HepG2 (cell line): Measurements from ENCODE around the gene TRMU. TPM values are rescaled to one million over a fixed set of nuclear protein-coding genes. Genes with fewer than 3 reads are reported as not detected.

Source experiments
- ATAC-seq: fragments of 200-7000 bp; cut with Tn5 transposase; 3 replicates; pipeline ENCODE4 v1.9.1; 2020; ENCODE audit warnings: mild to moderate bottlenecking, moderate library complexity
- BruUV-seq: library from RNA; stranded (reverse); fragments of 400-500 nt; replicated peaks from 2 replicates; lab custom pipeline; 2021; lab: Mats Ljungman, UMichigan
- CTCF ChIA-PET: fragments of 300-600 bp; formaldehyde crosslinking; extraction: SDS; loops from one replicate; lab custom pipeline; 2021; ENCODE audit warnings: low total read pairs, inconsistent platforms, low intra/inter-chr PET ratio; lab: Yijun Ruan, JAX
- POLR2A ChIA-PET: fragments of 350-600 bp; sonication (Branson Sonifier 250); formaldehyde crosslinking; loops from one replicate; lab custom pipeline; 2020; ENCODE audit warnings: antibody characterized with exemption, inconsistent platforms; lab: Yijun Ruan, JAX
- DNase-seq: peaks from one replicate; pipeline ENCODE4 v3.0.0-alpha.2; 2015; ENCODE audit warnings: low spot score
- FAIRE-seq: peaks from 3 replicates; lab custom pipeline; 2011; peaks lifted over from hg19 to GRCh38; lab: Jason Lieb, UNC
- H2AFZ ChIP-seq: one replicate; pipeline ENCODE4 v1.6.1; 2011; ENCODE audit warnings: low read length, inconsistent platforms
- H3K27ac ChIP-seq: fragments of 300-600 bp; 3 replicates; pipeline ENCODE4 v1.8.0; 2011; ENCODE audit warnings: mixed run types, mild to moderate bottlenecking, mixed read lengths, low read length, inconsistent platforms; ENCODE audit not compliant: insufficient read depth; ENCODE audit errors: extremely low read length
- H3K27me3 ChIP-seq, 2 experiments: fragments of 200-600 bp in 1 of 2; 2 replicates in 1 of 2; 3 replicates in 1 of 2; pipeline versions ENCODE4 v1.6.0 to v1.8.0; 2011; ENCODE audit warnings: low read length in 2 of 2, mild to moderate bottlenecking in 2 of 2, moderate library complexity in 2 of 2, inconsistent platforms in 1 of 2; ENCODE audit not compliant: insufficient read depth in 2 of 2, control insufficient read depth in 1 of 2
- H3K36me3 ChIP-seq, 2 experiments: fragments of 200-600 bp in 1 of 2; replicated peaks in 1 of 2; 2 replicates in 1 of 2; 3 replicates in 1 of 2; pipeline versions ENCODE4 v1.5.1 to v1.8.0; 2011; ENCODE audit warnings: low read length in 2 of 2, inconsistent platforms in 1 of 2; ENCODE audit not compliant: insufficient read depth in 2 of 2, control insufficient read depth in 1 of 2
- H3K4me1 ChIP-seq: 2 replicates; pipeline ENCODE4 v1.5.1; 2012; ENCODE audit warnings: low read length, inconsistent platforms; ENCODE audit not compliant: insufficient read depth
- H3K4me2 ChIP-seq: 2 replicates; pipeline ENCODE4 v1.6.0; 2011; ENCODE audit warnings: low read depth, low read length, inconsistent platforms
- H3K4me3 ChIP-seq, 3 experiments: fragments of 200-600 bp in 1 of 3; sonication (generic), shearing (Covaris generic) in 1 of 3; replicated peaks in 1 of 3; 2 replicates each; pipeline ENCODE4 v1.5.1; 2011 to 2016; ENCODE audit warnings: low read length in 3 of 3, inconsistent platforms in 2 of 3, low read depth in 2 of 3, mild to moderate bottlenecking in 2 of 3, control low read depth in 1 of 3, mixed read lengths in 1 of 3; ENCODE audit not compliant: insufficient read depth in 1 of 3
- H3K79me2 ChIP-seq: one replicate; pipeline ENCODE4 v1.6.1; 2011; ENCODE audit warnings: low read length, inconsistent platforms; ENCODE audit not compliant: insufficient read depth
- H3K9ac ChIP-seq: 2 replicates; pipeline ENCODE4 v1.6.0; 2011; ENCODE audit warnings: mild to moderate bottlenecking, low read depth, low read length, inconsistent platforms; ENCODE audit not compliant: insufficient read depth
- H3K9me3 ChIP-seq: 2 replicates; pipeline ENCODE4 v1.5.1; 2012; ENCODE audit warnings: mild to moderate bottlenecking, low read length
- H4K20me1 ChIP-seq: 2 replicates; pipeline ENCODE4 v1.6.0; 2011; ENCODE audit warnings: inconsistent platforms, mild to moderate bottlenecking, low read length, moderate library complexity; ENCODE audit not compliant: insufficient read depth
- ARID2 ChIP-seq: sonication (generic); formaldehyde crosslinking; IDR thresholded peaks from 2 replicates; pipeline ENCODE4 v1.8.1; 2022; ENCODE audit warnings: mild to moderate bottlenecking, missing genetic modification reagents, borderline replicate concordance
- CC2D1A ChIP-seq: sonication (generic); formaldehyde crosslinking; IDR thresholded peaks from 2 replicates; pipeline ENCODE4 v1.8.1; 2023; ENCODE audit warnings: mild to moderate bottlenecking, missing genetic modification reagents
- ELF4 ChIP-seq: sonication (generic); formaldehyde crosslinking; IDR thresholded peaks from 2 replicates; pipeline ENCODE4 v1.5.0; 2020; ENCODE audit warnings: missing genetic modification reagents, mild to moderate bottlenecking, moderate library complexity, borderline replicate concordance
- HNF4G ChIP-seq, 2 experiments: sonication (generic) in 1 of 2; formaldehyde crosslinking in 1 of 2; IDR thresholded peaks; 2 replicates each; pipeline versions ENCODE4 v1.4.0 to v1.6.1; 2011 to 2020; ENCODE audit warnings: borderline replicate concordance in 2 of 2, low read depth in 2 of 2, mild to moderate bottlenecking in 2 of 2, low read length in 1 of 2, missing genetic modification reagents in 1 of 2, moderate library complexity in 1 of 2
- IKZF1 ChIP-seq: fragments of 450-650 bp; IDR thresholded peaks from 2 replicates; pipeline ENCODE4 v1.7.1; 2016
- KLF6 ChIP-seq: IDR thresholded peaks from 2 replicates; pipeline ENCODE4 v1.8.0; 2016; ENCODE audit warnings: missing biosample characterization, missing genetic modification reagents
- MED1 ChIP-seq: sonication (generic); formaldehyde crosslinking; IDR thresholded peaks from 2 replicates; pipeline ENCODE4 v1.4.0; 2020; ENCODE audit warnings: missing genetic modification reagents
- MTF1 ChIP-seq: sonication (generic); formaldehyde crosslinking; IDR thresholded peaks from 2 replicates; pipeline ENCODE4 v1.5.0; 2020; ENCODE audit warnings: missing genetic modification reagents
- POLR2AphosphoS2 ChIP-seq: IDR thresholded peaks from 2 replicates; pipeline ENCODE4 v1.6.1; 2011; ENCODE audit warnings: low read depth, low read length, improper control_type of control experiment
- RORA ChIP-seq: sonication (generic); formaldehyde crosslinking; IDR thresholded peaks from 2 replicates; pipeline ENCODE4 v1.5.0; 2020; ENCODE audit warnings: mild to moderate bottlenecking, missing genetic modification reagents, moderate library complexity
- SETDB1 ChIP-seq: sonication (generic); formaldehyde crosslinking; IDR thresholded peaks from 2 replicates; pipeline ENCODE4 v1.5.1; 2020; ENCODE audit warnings: missing genetic modification reagents, mild to moderate bottlenecking, borderline replicate concordance
- SMAD1 ChIP-seq: sonication (generic); formaldehyde crosslinking; IDR thresholded peaks from 2 replicates; pipeline ENCODE4 v1.4.0; 2020; ENCODE audit warnings: missing genetic modification reagents, low read depth, mild to moderate bottlenecking, borderline replicate concordance
- ZNF382 ChIP-seq: sonication (generic); formaldehyde crosslinking; IDR thresholded peaks from 2 replicates; pipeline ENCODE4 v1.5.0; 2020; ENCODE audit warnings: missing genetic modification reagents, mild to moderate bottlenecking, borderline replicate concordance
- ZNF451 ChIP-seq: sonication (generic); formaldehyde crosslinking; IDR thresholded peaks from 2 replicates; pipeline ENCODE4 v1.5.0; 2020; ENCODE audit warnings: mild to moderate bottlenecking, missing genetic modification reagents
- ZNF883 ChIP-seq: sonication (generic); formaldehyde crosslinking; IDR thresholded peaks from 2 replicates; pipeline ENCODE4 v1.5.1; 2020; ENCODE audit warnings: mild to moderate bottlenecking, missing genetic modification reagents; ENCODE audit errors: not compliant biosample characterization
- WGBS: methylation state at CpG from one replicate; pipeline ENCODE4 v1.1.6; 2017; ENCODE audit warnings: low lambda C conversion rate; 5-methylcytosine and 5-hydroxymethylcytosine counted together
- in situ Hi-C: cut with HindIII; loops from 2 replicates; pipeline ENCODE4 v1.10.0; 2017; ENCODE audit warnings: low pct_unique_long_range_greater_than_20kb; ENCODE audit not compliant: extremely low pct_ligation_motif_present
- intact Hi-C: fragments of 100-400 bp; cut with micrococcal nuclease; formaldehyde crosslinking; loops from one replicate; pipeline ENCODE4 v1.10.0; 2022; ENCODE audit not compliant: unreplicated experiment
- polyA plus RNA-seq, 8 experiments: library from polyadenylated mRNA; depleted of rRNA in 3 of 8; stranded (reverse) in 7 of 8; unstranded in 1 of 8; fragments of >200 nt; fragmentation: Illumina TruSeq in 4 of 8; extraction: Trizol in 4 of 8; gene quantifications; 2 replicates each; pipeline versions ENCODE4 v1.2.1 to v1.2.3, GENCODE V29; 2011 to 2016; ENCODE audit warnings: low read depth in 4 of 8, missing spikeins in 1 of 8, mixed read lengths in 1 of 8; ENCODE audit not compliant: insufficient read depth in 1 of 8
- total RNA-seq, 5 experiments: library from RNA; depleted of rRNA; stranded (reverse); fragments of >200 nt; fragmentation: Illumina TruSeq; extraction: Trizol; gene quantifications; 2 replicates each; pipeline ENCODE4 v1.2.3, GENCODE V29; 2016; ENCODE audit warnings: low read depth in 1 of 5
- TF ChIP-seq, protein P1 (sequence below): sonication (generic); formaldehyde crosslinking; conservative IDR thresholded peaks from 2 replicates; pipeline ENCODE4 v1.8.0; 2022; ENCODE audit warnings: missing genetic modification reagents
- TF ChIP-seq, protein P2 (sequence below): sonication (generic); formaldehyde crosslinking; IDR thresholded peaks from 2 replicates; pipeline ENCODE4 v1.4.0; 2020; ENCODE audit warnings: mild to moderate bottlenecking, missing genetic modification reagents, borderline replicate concordance
- TF ChIP-seq, protein P3 (sequence below): sonication (generic); formaldehyde crosslinking; IDR thresholded peaks from 2 replicates; pipeline ENCODE4 v1.8.1; 2023; ENCODE audit warnings: missing genetic modification reagents, inconsistent platforms, borderline replicate concordance

The TRMU gene
- total and polyA plus RNA-seq, 2 of the 13 experiments (the other 11 are each of a cell fraction or from before 2014, with no cell fraction given): 31.0 to 50.2 TPM

DNA sequence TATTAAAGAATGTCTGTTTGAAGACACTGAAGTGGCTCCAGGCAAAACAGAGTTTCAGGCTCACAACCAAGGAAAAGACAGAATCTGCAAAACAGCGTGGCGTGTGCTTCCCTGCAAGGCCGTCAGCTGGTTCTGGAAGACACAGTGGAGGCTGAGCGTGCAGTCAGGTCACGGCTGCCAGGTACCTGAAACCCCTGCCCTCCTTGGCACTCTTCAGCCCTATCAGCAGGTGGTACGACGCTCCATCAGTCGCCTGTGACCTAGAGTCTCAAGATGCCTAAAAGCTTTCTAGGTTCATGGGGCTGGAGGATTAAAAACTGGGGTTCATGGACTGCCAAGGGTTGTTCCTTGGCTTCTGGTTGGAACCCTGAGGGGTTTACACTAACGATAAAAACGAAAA lies 65.9 kb downstream of the TRMU start:
- FAIRE-seq (no peak), ATAC-seq (no peak)
- H3K4me2 ChIP-seq: no peak overlapping the region
- intact Hi-C loops (no loop called here), in situ Hi-C loops (no loop called here)
- no peak overlapping the region for H2AFZ ChIP-seq
- H3K27ac ChIP-seq: no peak overlapping the region
- H3K4me1 ChIP-seq: no peaks in the 10 kb centered on the region
- no peak overlapping the region for H3K4me3 ChIP-seq
- H3K36me3 ChIP-seq: no peaks in the 10 kb centered on the region
- H3K79me2 ChIP-seq: no peaks in the 10 kb centered on the region
- H3K9ac ChIP-seq: no peak overlapping the region
- POLR2A ChIA-PET: no interaction called here
- TF ChIP-seq IKZF1: no peak
- TF ChIP-seq ZNF451 (CRISPR knock-in tag): no peak
- TF ChIP-seq, protein P1, sequence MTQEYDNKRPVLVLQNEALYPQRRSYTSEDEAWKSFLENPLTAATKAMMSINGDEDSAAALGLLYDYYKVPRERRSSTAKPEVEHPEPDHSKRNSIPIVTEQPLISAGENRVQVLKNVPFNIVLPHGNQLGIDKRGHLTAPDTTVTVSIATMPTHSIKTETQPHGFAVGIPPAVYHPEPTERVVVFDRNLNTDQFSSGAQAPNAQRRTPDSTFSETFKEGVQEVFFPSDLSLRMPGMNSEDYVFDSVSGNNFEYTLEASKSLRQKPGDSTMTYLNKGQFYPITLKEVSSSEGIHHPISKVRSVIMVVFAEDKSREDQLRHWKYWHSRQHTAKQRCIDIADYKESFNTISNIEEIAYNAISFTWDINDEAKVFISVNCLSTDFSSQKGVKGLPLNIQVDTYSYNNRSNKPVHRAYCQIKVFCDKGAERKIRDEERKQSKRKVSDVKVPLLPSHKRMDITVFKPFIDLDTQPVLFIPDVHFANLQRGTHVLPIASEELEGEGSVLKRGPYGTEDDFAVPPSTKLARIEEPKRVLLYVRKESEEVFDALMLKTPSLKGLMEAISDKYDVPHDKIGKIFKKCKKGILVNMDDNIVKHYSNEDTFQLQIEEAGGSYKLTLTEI (CRISPR knock-in tag): no peak
- no peak for TF ChIP-seq ARID2 (CRISPR knock-in tag)
- TF ChIP-seq, protein P2, sequence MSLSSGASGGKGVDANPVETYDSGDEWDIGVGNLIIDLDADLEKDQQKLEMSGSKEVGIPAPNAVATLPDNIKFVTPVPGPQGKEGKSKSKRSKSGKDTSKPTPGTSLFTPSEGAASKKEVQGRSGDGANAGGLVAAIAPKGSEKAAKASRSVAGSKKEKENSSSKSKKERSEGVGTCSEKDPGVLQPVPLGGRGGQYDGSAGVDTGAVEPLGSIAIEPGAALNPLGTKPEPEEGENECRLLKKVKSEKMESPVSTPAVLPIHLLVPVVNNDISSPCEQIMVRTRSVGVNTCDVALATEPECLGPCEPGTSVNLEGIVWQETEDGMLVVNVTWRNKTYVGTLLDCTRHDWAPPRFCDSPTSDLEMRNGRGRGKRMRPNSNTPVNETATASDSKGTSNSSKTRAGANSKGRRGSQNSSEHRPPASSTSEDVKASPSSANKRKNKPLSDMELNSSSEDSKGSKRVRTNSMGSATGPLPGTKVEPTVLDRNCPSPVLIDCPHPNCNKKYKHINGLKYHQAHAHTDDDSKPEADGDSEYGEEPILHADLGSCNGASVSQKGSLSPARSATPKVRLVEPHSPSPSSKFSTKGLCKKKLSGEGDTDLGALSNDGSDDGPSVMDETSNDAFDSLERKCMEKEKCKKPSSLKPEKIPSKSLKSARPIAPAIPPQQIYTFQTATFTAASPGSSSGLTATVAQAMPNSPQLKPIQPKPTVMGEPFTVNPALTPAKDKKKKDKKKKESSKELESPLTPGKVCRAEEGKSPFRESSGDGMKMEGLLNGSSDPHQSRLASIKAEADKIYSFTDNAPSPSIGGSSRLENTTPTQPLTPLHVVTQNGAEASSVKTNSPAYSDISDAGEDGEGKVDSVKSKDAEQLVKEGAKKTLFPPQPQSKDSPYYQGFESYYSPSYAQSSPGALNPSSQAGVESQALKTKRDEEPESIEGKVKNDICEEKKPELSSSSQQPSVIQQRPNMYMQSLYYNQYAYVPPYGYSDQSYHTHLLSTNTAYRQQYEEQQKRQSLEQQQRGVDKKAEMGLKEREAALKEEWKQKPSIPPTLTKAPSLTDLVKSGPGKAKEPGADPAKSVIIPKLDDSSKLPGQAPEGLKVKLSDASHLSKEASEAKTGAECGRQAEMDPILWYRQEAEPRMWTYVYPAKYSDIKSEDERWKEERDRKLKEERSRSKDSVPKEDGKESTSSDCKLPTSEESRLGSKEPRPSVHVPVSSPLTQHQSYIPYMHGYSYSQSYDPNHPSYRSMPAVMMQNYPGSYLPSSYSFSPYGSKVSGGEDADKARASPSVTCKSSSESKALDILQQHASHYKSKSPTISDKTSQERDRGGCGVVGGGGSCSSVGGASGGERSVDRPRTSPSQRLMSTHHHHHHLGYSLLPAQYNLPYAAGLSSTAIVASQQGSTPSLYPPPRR (CRISPR knock-in tag): no peak
- no peak for TF ChIP-seq MED1 (CRISPR knock-in tag)
- no peak for TF ChIP-seq KLF6 (CRISPR knock-in tag)
- no peak for TF ChIP-seq ELF4
- TF ChIP-seq SETDB1 (CRISPR knock-in tag): no peak
- no peak for TF ChIP-seq MTF1 (CRISPR knock-in tag)
- TF ChIP-seq CC2D1A (CRISPR knock-in tag): no peak
- no peak for TF ChIP-seq RORA (CRISPR knock-in tag)
- no peak for TF ChIP-seq POLR2AphosphoS2
- no peak for TF ChIP-seq SMAD1
- no peak for TF ChIP-seq ZNF883
- no peak for TF ChIP-seq HNF4G (IDR thresholded peaks at IDR 0.05; ENCODE audit: borderline replicate concordance, low read depth, low read length)
- no peak for TF ChIP-seq HNF4G (CRISPR knock-in tag; IDR thresholded peaks at IDR 0.05; ENCODE audit: borderline replicate concordance, low read depth)
- no peak for TF ChIP-seq ZNF382 (CRISPR knock-in tag)
- TF ChIP-seq, protein P3, sequence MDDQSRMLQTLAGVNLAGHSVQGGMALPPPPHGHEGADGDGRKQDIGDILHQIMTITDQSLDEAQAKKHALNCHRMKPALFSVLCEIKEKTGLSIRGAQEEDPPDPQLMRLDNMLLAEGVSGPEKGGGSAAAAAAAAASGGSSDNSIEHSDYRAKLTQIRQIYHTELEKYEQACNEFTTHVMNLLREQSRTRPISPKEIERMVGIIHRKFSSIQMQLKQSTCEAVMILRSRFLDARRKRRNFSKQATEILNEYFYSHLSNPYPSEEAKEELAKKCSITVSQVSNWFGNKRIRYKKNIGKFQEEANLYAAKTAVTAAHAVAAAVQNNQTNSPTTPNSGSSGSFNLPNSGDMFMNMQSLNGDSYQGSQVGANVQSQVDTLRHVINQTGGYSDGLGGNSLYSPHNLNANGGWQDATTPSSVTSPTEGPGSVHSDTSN (CRISPR knock-in tag): no peak
- TF ChIP-seq, all 625 proteins: peak for 0
- DNase-seq: no peak
- CTCF ChIA-PET: no interaction called here
- no TSS peak for BruUV-seq
- Histone ChIP-seq H4K20me1 (no peaks in the 10 kb centered on the region), H3K9me3 (no peaks in the 10 kb centered on the region), H3K27me3 (peaks cover 0 to 1% of the 10 kb centered on the region in 2 experiments; a peak in 1 of 5 replicates)
- 74% methylated on average over 10 of the region's 10 CpGs for WGBS
